GM23338 (cell line): ENCODE measurements around the gene CPNE1. TPM values are rescaled to one million over a fixed set of nuclear protein-coding genes. Genes with fewer than 3 reads are reported as not detected.

ENCODE experiments used
- ATAC-seq: fragments of 200-7000 bp; cut with Tn5 transposase; 3 replicates; pipeline ENCODE4 v1.9.1; 2020
- DNase-seq: peaks from one replicate; pipeline ENCODE4 v3.0.0-alpha.2; 2015; ENCODE audit warnings: low spot score
- H2AFZ ChIP-seq: fragments of 200-600 bp; sonication (generic); 2 replicates; pipeline ENCODE4 v1.8.0; 2016; ENCODE audit warnings: antibody characterized with exemption, mild to moderate bottlenecking, moderate library complexity
- H3F3A ChIP-seq: fragments of 200-600 bp; sonication (generic); replicated peaks from 2 replicates; pipeline ENCODE4 v1.8.0; 2017; ENCODE audit warnings: antibody characterized with exemption, mixed run types, low read depth
- H3K27ac ChIP-seq: fragments of 200-600 bp; sonication (generic); 2 replicates; pipeline ENCODE4 v1.6.1; 2016; ENCODE audit warnings: low read depth
- H3K27me3 ChIP-seq: fragments of 200-600 bp; sonication (generic); 2 replicates; pipeline ENCODE4 v1.8.0; 2016; ENCODE audit warnings: mild to moderate bottlenecking, mixed run types, moderate library complexity; ENCODE audit not compliant: insufficient read depth
- H3K36me3 ChIP-seq: fragments of 200-600 bp; sonication (generic); 2 replicates; pipeline ENCODE4 v1.8.0; 2016; ENCODE audit warnings: mild to moderate bottlenecking; ENCODE audit not compliant: insufficient read depth
- H3K4me1 ChIP-seq: fragments of 200-600 bp; sonication (generic); 2 replicates; pipeline ENCODE4 v1.8.0; 2016; ENCODE audit warnings: mild to moderate bottlenecking, moderate library complexity; ENCODE audit not compliant: insufficient read depth
- H3K4me2 ChIP-seq: fragments of 200-600 bp; sonication (generic); 2 replicates; pipeline ENCODE4 v1.7.1; 2017; ENCODE audit warnings: mixed run types
- H3K4me3 ChIP-seq: fragments of 200-600 bp; sonication (generic); 2 replicates; pipeline ENCODE4 v1.6.1; 2016; ENCODE audit warnings: mixed run types
- H3K79me2 ChIP-seq: fragments of 200-600 bp; sonication (generic); replicated peaks from 2 replicates; pipeline ENCODE4 v1.8.0; 2017; ENCODE audit warnings: mild to moderate bottlenecking; ENCODE audit not compliant: insufficient read depth
- H3K9me2 ChIP-seq: fragments of 200-600 bp; sonication (generic); 2 replicates; pipeline ENCODE4 v1.8.0; 2017; ENCODE audit not compliant: insufficient read depth
- H4K20me1 ChIP-seq: fragments of 200-600 bp; sonication (generic); replicated peaks from 2 replicates; pipeline ENCODE4 v1.8.0; 2017; ENCODE audit warnings: mild to moderate bottlenecking; ENCODE audit not compliant: insufficient read depth
- H3K27ac Mint-ChIP-seq: 2 replicates; pipeline ENCODE4 v1.8.0; 2020; ENCODE audit warnings: inconsistent platforms, mild to moderate bottlenecking, moderate library complexity, mixed read lengths
- H3K27me3 Mint-ChIP-seq: 3 replicates; pipeline ENCODE4 v1.8.0; 2022; ENCODE audit warnings: low read depth, mild to moderate bottlenecking, moderate library complexity, mixed read lengths, inconsistent platforms; ENCODE audit not compliant: insufficient read depth, poor library complexity
- H3K36me3 Mint-ChIP-seq: 3 replicates; pipeline ENCODE4 v1.8.0; 2021; ENCODE audit warnings: low read depth, mild to moderate bottlenecking, inconsistent platforms, moderate library complexity, mixed read lengths
- H3K4me1 Mint-ChIP-seq: 3 replicates; pipeline ENCODE4 v1.8.0; 2020; ENCODE audit warnings: mild to moderate bottlenecking, inconsistent platforms, mixed read lengths
- H3K4me3 Mint-ChIP-seq: 3 replicates; pipeline ENCODE4 v1.8.0; 2021; ENCODE audit warnings: moderate library complexity, mild to moderate bottlenecking, inconsistent platforms, mixed read lengths
- H3K9me3 Mint-ChIP-seq: 3 replicates; pipeline ENCODE4 v1.8.0; 2020; ENCODE audit warnings: moderate library complexity, mild to moderate bottlenecking, inconsistent platforms, mixed read lengths
- JUNB ChIP-seq: IDR thresholded peaks from one replicate; pipeline ENCODE4 v1.6.1; 2016; ENCODE audit warnings: antibody characterized with exemption; ENCODE audit not compliant: unreplicated experiment
- NANOG ChIP-seq: IDR thresholded peaks from 2 replicates; pipeline ENCODE4 v1.6.1; 2016; ENCODE audit warnings: antibody characterized with exemption, borderline replicate concordance
- POLR2AphosphoS5 ChIP-seq: IDR thresholded peaks from 2 replicates; pipeline ENCODE4 v1.6.1; 2016; ENCODE audit warnings: antibody characterized with exemption, low read depth
- ZNF114 ChIP-seq: fragments of 250-450 bp; sonication (Bioruptor Pico); IDR thresholded peaks from 2 replicates; pipeline ENCODE4 v1.5.0; 2020; ENCODE audit warnings: mild to moderate bottlenecking, moderate library complexity
- ZNF331 ChIP-seq: fragments of 250-450 bp; sonication (Bioruptor Pico); IDR thresholded peaks from 2 replicates; pipeline ENCODE4 v1.5.0; 2020; ENCODE audit warnings: low read depth, mild to moderate bottlenecking, moderate library complexity
- ZNF462 ChIP-seq: fragments of 250-450 bp; sonication (Bioruptor Pico); IDR thresholded peaks from 2 replicates; pipeline ENCODE4 v1.5.0; 2020; ENCODE audit warnings: mild to moderate bottlenecking, moderate library complexity
- polyA plus RNA-seq: library from polyadenylated mRNA; unstranded; fragments of >200 nt; fragmentation: Nextera tagmentation; extraction: Ambion mirVana; gene quantifications from 2 replicates; pipeline ENCODE4 v1.2.1, GENCODE V29; 2016
- total RNA-seq: library from RNA; depleted of rRNA; stranded (reverse); fragments of >200 nt; shearing (Covaris generic); gene quantifications from 2 replicates; pipeline ENCODE4 v1.2.3, GENCODE V29; 2014
- TF ChIP-seq, protein P1 (sequence below): IDR thresholded peaks from one replicate; pipeline ENCODE4 v1.6.1; 2018; ENCODE audit warnings: antibody characterized with exemption; ENCODE audit not compliant: unreplicated experiment
- TF ChIP-seq, protein P2 (sequence below), 2 experiments: fragments of 200-600 bp in 1 of 2; sonication (generic) in 1 of 2; conservative IDR thresholded peaks; 2 replicates each; pipeline versions ENCODE4 v1.5.1 to v1.6.1; 2016 to 2017; ENCODE audit warnings: antibody characterized with exemption in 2 of 2, low read depth in 2 of 2, mild to moderate bottlenecking in 2 of 2, moderate library complexity in 1 of 2

The CPNE1 gene
- total and polyA plus RNA-seq, 2 experiments from 2014 or later = 189 to 196 TPM

- Mint-ChIP-seq H3K36me3 (peaks cover 8% of the 10 kb centered on the region), H3K27me3 (peaks cover 9% of the 10 kb centered on the region), H3K27ac (peak overlapping the region; percentile 99), H3K4me3 (peak overlapping the region; percentile 98), H3K4me1 (peaks cover 36% of the 10 kb centered on the region; the same call in 2 of the 3 replicates), H3K9me3 (no peaks in the 10 kb centered on the region)
- no peaks in the 10 kb centered on the region for H3F3A ChIP-seq
- peaks cover 48% of the 10 kb centered on the region for H4K20me1 ChIP-seq
- H3K79me2 ChIP-seq = peaks cover 59% of the 10 kb centered on the region
- ATAC-seq = peak; percentile 59
- H3K27me3 ChIP-seq = no peaks in the 10 kb centered on the region
- no peaks in the 10 kb centered on the region for H3K9me2 ChIP-seq
- peak overlapping the region; percentile 48; the same call in 1 of the 2 replicates for H2AFZ ChIP-seq
- TF ChIP-seq NANOG = no peak
- no peak for TF ChIP-seq ZNF114 (CRISPR knock-in tag)
- TF ChIP-seq ZNF462 (CRISPR knock-in tag) = no peak
- no peak for TF ChIP-seq JUNB
- TF ChIP-seq, protein P1, sequence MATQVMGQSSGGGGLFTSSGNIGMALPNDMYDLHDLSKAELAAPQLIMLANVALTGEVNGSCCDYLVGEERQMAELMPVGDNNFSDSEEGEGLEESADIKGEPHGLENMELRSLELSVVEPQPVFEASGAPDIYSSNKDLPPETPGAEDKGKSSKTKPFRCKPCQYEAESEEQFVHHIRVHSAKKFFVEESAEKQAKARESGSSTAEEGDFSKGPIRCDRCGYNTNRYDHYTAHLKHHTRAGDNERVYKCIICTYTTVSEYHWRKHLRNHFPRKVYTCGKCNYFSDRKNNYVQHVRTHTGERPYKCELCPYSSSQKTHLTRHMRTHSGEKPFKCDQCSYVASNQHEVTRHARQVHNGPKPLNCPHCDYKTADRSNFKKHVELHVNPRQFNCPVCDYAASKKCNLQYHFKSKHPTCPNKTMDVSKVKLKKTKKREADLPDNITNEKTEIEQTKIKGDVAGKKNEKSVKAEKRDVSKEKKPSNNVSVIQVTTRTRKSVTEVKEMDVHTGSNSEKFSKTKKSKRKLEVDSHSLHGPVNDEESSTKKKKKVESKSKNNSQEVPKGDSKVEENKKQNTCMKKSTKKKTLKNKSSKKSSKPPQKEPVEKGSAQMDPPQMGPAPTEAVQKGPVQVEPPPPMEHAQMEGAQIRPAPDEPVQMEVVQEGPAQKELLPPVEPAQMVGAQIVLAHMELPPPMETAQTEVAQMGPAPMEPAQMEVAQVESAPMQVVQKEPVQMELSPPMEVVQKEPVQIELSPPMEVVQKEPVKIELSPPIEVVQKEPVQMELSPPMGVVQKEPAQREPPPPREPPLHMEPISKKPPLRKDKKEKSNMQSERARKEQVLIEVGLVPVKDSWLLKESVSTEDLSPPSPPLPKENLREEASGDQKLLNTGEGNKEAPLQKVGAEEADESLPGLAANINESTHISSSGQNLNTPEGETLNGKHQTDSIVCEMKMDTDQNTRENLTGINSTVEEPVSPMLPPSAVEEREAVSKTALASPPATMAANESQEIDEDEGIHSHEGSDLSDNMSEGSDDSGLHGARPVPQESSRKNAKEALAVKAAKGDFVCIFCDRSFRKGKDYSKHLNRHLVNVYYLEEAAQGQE = no peak
- no peak; the same call in 1 of the 2 replicates for TF ChIP-seq POLR2AphosphoS5
- no peak for TF ChIP-seq ZNF331
- TF ChIP-seq, protein P2, sequence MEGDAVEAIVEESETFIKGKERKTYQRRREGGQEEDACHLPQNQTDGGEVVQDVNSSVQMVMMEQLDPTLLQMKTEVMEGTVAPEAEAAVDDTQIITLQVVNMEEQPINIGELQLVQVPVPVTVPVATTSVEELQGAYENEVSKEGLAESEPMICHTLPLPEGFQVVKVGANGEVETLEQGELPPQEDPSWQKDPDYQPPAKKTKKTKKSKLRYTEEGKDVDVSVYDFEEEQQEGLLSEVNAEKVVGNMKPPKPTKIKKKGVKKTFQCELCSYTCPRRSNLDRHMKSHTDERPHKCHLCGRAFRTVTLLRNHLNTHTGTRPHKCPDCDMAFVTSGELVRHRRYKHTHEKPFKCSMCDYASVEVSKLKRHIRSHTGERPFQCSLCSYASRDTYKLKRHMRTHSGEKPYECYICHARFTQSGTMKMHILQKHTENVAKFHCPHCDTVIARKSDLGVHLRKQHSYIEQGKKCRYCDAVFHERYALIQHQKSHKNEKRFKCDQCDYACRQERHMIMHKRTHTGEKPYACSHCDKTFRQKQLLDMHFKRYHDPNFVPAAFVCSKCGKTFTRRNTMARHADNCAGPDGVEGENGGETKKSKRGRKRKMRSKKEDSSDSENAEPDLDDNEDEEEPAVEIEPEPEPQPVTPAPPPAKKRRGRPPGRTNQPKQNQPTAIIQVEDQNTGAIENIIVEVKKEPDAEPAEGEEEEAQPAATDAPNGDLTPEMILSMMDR (conservative IDR thresholded peaks at IDR 0.05; ENCODE audit: low read depth in 2 of 2) = no peak
- peak overlapping the region; percentile 95 for H3K4me3 ChIP-seq
- DNase-seq = peak; percentile 75
- H3K4me2 ChIP-seq = peak overlapping the region; percentile 94
- peak overlapping the region; percentile 97 for H3K27ac ChIP-seq
- peaks cover 38% of the 10 kb centered on the region for H3K4me1 ChIP-seq
- H3K36me3 ChIP-seq = no peaks in the 10 kb centered on the region
Observed at GRCh38 chr20:35663516-35664465, 909 bp downstream of the CPNE1 start.
